HepG2 (cell line): ENCODE measurements around the gene TRIM44. TPM values are rescaled to one million over a fixed set of nuclear protein-coding genes. Genes with fewer than 3 reads are reported as not detected.

Experiments
- CEBPB ChIP-seq: IDR thresholded peaks from 2 replicates; pipeline ENCODE4 v1.6.1; 2011; ENCODE audit warnings: low read depth, low read length, improper control_type of control experiment, borderline replicate concordance
- GABPA ChIP-seq, 2 experiments: IDR thresholded peaks; 2 replicates each; pipeline ENCODE4 v1.6.1; 2011 to 2016; ENCODE audit warnings: low read depth in 2 of 2, low read length in 1 of 2, missing biosample characterization in 1 of 2, missing genetic modification characterization in 1 of 2
- THYN1 ChIP-seq: sonication (generic); formaldehyde crosslinking; IDR thresholded peaks from 2 replicates; pipeline ENCODE4 v1.8.1; 2023; ENCODE audit warnings: low read depth, mild to moderate bottlenecking, moderate library complexity, missing genetic modification reagents, borderline replicate concordance
- polyA plus RNA-seq, 8 experiments: library from polyadenylated mRNA; depleted of rRNA in 3 of 8; stranded (reverse) in 7 of 8; unstranded in 1 of 8; fragments of >200 nt; fragmentation: Illumina TruSeq in 4 of 8; extraction: Trizol in 4 of 8; gene quantifications; 2 replicates each; pipeline versions ENCODE4 v1.2.1 to v1.2.3, GENCODE V29; 2011 to 2016; ENCODE audit warnings: low read depth in 4 of 8, missing spikeins in 1 of 8, mixed read lengths in 1 of 8; ENCODE audit not compliant: insufficient read depth in 1 of 8
- total RNA-seq, 5 experiments: library from RNA; depleted of rRNA; stranded (reverse); fragments of >200 nt; fragmentation: Illumina TruSeq; extraction: Trizol; gene quantifications; 2 replicates each; pipeline ENCODE4 v1.2.3, GENCODE V29; 2016; ENCODE audit warnings: low read depth in 1 of 5
- TF ChIP-seq, protein P1 (sequence below): sonication (generic); formaldehyde crosslinking; IDR thresholded peaks from 2 replicates; pipeline ENCODE4 v1.5.0; 2020; ENCODE audit warnings: mild to moderate bottlenecking, missing genetic modification reagents, borderline replicate concordance
- TF ChIP-seq, protein P2 (sequence below): sonication (generic); formaldehyde crosslinking; IDR thresholded peaks from 2 replicates; pipeline ENCODE4 v1.8.1; 2023; ENCODE audit warnings: mild to moderate bottlenecking, inconsistent platforms, moderate library complexity, missing genetic modification reagents, borderline replicate concordance
- TF ChIP-seq, protein P3 (sequence below), 2 experiments: IDR thresholded peaks; 2 replicates each; pipeline ENCODE4 v1.6.1; 2011 to 2012; ENCODE audit warnings: low read length in 2 of 2, borderline replicate concordance in 1 of 2, low read depth in 1 of 2, mild to moderate bottlenecking in 1 of 2, moderate library complexity in 1 of 2
- TF ChIP-seq, protein P4 (sequence below): sonication (generic); formaldehyde crosslinking; IDR thresholded peaks from 2 replicates; pipeline ENCODE4 v1.5.0; 2020; ENCODE audit warnings: missing genetic modification reagents, mild to moderate bottlenecking, borderline replicate concordance
- TF ChIP-seq, protein P5 (sequence below): sonication (generic); formaldehyde crosslinking; IDR thresholded peaks from 2 replicates; pipeline ENCODE4 v1.5.0; 2020; ENCODE audit warnings: missing genetic modification reagents

Gene TRIM44
- total and polyA plus RNA-seq, 2 of the 13 experiments (the other 11 are each of a cell fraction or from before 2014, with no cell fraction given) = 22.7 to 50.3 TPM

DNA sequence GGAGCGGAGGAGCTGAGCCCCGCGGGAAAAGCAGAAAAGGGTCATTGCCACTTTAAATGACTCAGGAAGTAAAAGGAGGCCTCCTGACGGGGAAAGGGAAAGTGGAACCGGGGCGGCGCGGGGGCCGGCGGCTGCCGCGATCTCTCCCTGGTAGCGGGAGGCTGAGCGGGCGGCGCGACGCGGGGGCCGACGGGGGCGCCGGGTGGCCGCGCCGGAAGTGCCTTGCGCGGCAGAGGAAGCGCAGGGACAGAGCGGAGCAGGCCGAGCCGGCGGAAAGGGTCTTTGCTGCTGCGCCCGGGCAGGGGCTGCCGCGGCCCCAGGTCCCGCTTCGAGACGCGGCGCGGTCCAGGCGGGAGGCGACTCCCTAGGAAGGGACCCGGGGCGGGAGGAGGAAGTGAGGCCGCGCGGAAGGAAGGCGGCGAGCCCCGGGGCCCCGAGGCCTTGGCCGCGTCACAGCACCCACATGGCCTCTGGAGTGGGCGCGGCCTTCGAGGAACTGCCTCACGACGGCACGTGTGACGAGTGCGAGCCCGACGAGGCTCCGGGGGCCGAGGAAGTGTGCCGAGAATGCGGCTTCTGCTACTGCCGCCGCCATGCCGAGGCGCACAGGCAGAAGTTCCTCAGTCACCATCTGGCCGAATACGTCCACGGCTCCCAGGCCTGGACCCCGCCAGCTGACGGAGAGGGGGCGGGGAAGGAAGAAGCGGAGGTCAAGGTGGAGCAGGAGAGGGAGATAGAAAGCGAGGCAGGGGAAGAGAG lies at the start of gene TRIM44 (continued):
- TF ChIP-seq, protein P1, sequence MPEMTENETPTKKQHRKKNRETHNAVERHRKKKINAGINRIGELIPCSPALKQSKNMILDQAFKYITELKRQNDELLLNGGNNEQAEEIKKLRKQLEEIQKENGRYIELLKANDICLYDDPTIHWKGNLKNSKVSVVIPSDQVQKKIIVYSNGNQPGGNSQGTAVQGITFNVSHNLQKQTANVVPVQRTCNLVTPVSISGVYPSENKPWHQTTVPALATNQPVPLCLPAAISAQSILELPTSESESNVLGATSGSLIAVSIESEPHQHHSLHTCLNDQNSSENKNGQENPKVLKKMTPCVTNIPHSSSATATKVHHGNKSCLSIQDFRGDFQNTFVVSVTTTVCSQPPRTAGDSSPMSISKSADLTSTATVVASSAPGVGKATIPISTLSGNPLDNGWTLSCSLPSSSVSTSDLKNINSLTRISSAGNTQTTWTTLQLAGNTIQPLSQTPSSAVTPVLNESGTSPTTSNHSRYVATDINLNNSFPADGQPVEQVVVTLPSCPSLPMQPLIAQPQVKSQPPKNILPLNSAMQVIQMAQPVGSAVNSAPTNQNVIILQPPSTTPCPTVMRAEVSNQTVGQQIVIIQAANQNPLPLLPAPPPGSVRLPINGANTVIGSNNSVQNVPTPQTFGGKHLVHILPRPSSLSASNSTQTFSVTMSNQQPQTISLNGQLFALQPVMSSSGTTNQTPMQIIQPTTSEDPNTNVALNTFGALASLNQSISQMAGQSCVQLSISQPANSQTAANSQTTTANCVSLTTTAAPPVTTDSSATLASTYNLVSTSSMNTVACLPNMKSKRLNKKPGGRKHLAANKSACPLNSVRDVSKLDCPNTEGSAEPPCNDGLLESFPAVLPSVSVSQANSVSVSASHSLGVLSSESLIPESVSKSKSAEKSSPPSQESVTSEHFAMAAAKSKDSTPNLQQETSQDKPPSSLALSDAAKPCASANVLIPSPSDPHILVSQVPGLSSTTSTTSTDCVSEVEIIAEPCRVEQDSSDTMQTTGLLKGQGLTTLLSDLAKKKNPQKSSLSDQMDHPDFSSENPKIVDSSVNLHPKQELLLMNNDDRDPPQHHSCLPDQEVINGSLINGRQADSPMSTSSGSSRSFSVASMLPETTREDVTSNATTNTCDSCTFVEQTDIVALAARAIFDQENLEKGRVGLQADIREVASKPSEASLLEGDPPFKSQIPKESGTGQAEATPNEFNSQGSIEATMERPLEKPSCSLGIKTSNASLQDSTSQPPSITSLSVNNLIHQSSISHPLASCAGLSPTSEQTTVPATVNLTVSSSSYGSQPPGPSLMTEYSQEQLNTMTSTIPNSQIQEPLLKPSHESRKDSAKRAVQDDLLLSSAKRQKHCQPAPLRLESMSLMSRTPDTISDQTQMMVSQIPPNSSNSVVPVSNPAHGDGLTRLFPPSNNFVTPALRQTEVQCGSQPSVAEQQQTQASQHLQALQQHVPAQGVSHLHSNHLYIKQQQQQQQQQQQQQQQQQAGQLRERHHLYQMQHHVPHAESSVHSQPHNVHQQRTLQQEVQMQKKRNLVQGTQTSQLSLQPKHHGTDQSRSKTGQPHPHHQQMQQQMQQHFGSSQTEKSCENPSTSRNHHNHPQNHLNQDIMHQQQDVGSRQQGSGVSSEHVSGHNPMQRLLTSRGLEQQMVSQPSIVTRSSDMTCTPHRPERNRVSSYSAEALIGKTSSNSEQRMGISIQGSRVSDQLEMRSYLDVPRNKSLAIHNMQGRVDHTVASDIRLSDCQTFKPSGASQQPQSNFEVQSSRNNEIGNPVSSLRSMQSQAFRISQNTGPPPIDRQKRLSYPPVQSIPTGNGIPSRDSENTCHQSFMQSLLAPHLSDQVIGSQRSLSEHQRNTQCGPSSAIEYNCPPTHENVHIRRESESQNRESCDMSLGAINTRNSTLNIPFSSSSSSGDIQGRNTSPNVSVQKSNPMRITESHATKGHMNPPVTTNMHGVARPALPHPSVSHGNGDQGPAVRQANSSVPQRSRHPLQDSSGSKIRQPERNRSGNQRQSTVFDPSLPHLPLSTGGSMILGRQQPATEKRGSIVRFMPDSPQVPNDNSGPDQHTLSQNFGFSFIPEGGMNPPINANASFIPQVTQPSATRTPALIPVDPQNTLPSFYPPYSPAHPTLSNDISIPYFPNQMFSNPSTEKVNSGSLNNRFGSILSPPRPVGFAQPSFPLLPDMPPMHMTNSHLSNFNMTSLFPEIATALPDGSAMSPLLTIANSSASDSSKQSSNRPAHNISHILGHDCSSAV = 0 out of 2 replicates have a peak, but pooled peaks have one; percentile 83
- TF ChIP-seq GABPA (IDR thresholded peaks at IDR 0.05; ENCODE audit: low read depth, low read length) (peak; percentile 82), GABPA (CRISPR knock-in tag; IDR thresholded peaks at IDR 0.05; ENCODE audit: low read depth) (peak; percentile 81), THYN1 (CRISPR knock-in tag) (no peak), CEBPB (no peak)
- TF ChIP-seq, protein P2, sequence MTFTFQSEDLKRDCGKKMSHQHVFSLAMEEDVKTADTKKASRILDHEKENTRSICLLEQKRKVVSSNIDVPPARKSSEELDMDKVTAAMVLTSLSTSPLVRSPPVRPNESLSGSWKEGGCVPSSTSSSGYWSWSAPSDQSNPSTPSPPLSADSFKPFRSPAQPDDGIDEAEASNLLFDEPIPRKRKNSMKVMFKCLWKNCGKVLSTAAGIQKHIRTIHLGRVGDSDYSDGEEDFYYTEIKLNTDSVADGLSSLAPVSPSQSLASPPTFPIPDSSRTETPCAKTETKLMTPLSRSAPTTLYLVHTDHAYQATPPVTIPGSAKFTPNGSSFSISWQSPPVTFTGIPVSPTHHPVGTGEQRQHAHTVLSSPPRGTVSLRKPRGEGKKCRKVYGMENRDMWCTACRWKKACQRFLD (CRISPR knock-in tag) = peak; percentile 100
- TF ChIP-seq, protein P3, sequence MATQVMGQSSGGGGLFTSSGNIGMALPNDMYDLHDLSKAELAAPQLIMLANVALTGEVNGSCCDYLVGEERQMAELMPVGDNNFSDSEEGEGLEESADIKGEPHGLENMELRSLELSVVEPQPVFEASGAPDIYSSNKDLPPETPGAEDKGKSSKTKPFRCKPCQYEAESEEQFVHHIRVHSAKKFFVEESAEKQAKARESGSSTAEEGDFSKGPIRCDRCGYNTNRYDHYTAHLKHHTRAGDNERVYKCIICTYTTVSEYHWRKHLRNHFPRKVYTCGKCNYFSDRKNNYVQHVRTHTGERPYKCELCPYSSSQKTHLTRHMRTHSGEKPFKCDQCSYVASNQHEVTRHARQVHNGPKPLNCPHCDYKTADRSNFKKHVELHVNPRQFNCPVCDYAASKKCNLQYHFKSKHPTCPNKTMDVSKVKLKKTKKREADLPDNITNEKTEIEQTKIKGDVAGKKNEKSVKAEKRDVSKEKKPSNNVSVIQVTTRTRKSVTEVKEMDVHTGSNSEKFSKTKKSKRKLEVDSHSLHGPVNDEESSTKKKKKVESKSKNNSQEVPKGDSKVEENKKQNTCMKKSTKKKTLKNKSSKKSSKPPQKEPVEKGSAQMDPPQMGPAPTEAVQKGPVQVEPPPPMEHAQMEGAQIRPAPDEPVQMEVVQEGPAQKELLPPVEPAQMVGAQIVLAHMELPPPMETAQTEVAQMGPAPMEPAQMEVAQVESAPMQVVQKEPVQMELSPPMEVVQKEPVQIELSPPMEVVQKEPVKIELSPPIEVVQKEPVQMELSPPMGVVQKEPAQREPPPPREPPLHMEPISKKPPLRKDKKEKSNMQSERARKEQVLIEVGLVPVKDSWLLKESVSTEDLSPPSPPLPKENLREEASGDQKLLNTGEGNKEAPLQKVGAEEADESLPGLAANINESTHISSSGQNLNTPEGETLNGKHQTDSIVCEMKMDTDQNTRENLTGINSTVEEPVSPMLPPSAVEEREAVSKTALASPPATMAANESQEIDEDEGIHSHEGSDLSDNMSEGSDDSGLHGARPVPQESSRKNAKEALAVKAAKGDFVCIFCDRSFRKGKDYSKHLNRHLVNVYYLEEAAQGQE (IDR thresholded peaks at IDR 0.05; ENCODE audit: borderline replicate concordance in 1 of 2, low read depth in 1 of 2, low read length in 2 of 2) = no peak
- TF ChIP-seq, protein P4, sequence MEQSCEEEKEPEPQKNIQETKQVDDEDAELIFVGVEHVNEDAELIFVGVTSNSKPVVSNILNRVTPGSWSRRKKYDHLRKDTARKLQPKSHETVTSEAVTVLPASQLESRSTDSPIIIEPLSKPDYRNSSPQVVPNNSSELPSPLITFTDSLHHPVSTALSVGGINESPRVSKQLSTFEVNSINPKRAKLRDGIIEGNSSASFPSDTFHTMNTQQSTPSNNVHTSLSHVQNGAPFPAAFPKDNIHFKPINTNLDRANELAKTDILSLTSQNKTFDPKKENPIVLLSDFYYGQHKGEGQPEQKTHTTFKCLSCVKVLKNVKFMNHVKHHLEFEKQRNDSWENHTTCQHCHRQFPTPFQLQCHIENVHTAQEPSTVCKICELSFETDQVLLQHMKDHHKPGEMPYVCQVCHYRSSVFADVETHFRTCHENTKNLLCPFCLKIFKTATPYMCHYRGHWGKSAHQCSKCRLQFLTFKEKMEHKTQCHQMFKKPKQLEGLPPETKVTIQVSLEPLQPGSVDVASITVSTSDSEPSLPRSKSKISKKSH (CRISPR knock-in tag) = peak; percentile 99
- TF ChIP-seq, protein P5, sequence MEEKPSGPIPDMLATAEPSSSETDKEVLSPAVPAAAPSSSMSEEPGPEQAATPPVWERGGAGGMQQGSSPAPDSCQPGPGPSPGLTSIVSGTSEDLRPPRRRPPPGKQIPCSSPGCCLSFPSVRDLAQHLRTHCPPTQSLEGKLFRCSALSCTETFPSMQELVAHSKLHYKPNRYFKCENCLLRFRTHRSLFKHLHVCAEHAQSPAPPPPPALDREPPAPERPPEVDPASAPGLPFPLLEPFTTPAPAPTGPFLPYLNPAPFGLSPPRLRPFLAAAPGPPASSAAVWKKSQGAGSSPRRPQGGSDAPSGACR (CRISPR knock-in tag) = 0 out of 2 replicates have a peak, but pooled peaks have one; percentile 76
